Measurements from ENCODE around the gene ABLIM1. TPM values are rescaled to one million over a fixed set of nuclear protein-coding genes. Genes with fewer than 3 reads are reported as not detected.

The ABLIM1 gene
- total and polyA plus RNA-seq, 4 donors: 20.0 to 135 (median 59.9) TPM

DNA sequence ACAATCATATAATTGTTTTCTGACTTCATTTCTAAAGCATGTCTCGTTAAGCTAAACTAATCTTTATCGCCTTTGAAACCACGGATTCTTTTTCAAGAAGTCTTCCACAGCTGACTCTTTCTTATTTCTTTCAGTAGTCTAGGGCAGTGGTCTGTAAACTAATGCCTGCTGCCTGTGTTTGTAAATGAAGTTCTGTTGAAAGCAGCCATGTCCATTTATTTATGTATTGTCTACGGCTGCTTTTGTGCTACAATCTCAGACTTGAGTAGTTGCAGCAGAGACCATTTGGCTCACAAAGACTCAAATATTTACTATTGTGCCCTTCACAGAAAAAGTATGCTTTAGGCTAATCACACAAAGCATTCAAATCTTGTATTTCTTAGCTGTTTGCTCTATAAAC lies 20.3 kb upstream of the ABLIM1 start:
- Histone ChIP-seq H3K4me1 (ENCODE audit: control insufficient read depth in 5 of 5, insufficient read depth in 5 of 5, low read length in 5 of 5) (peaks cover 8 to 48% (median 19%) of the 10 kb centered on the region in 5 donors), H3K27ac (ENCODE audit: low read depth in 1 of 2, low read length in 1 of 2) (peak overlapping the region in 1 of 2 donors; percentile 80), H3K4me3 (no peak overlapping the region), H3K9me3 (ENCODE audit: control insufficient read depth in 4 of 4, insufficient read depth in 3 of 4, low read length in 3 of 4) (peaks cover 0 to 1% (median 0%) of the 10 kb centered on the region in 4 donors), H3K9ac (ENCODE audit: insufficient read depth in 1 of 2, low read length in 2 of 2) (no peak overlapping the region), H3K27me3 (ENCODE audit: control insufficient read depth in 3 of 3, insufficient read depth in 3 of 3, low read length in 2 of 3) (no peaks in the 10 kb centered on the region), H3K36me3 (ENCODE audit: control insufficient read depth in 4 of 4, insufficient read depth in 4 of 4, low read length in 4 of 4) (no peaks in the 10 kb centered on the region)
- peak in 2 of 3 donors; percentile 76 to 82 for DNase-seq
- TF ChIP-seq, protein P1, sequence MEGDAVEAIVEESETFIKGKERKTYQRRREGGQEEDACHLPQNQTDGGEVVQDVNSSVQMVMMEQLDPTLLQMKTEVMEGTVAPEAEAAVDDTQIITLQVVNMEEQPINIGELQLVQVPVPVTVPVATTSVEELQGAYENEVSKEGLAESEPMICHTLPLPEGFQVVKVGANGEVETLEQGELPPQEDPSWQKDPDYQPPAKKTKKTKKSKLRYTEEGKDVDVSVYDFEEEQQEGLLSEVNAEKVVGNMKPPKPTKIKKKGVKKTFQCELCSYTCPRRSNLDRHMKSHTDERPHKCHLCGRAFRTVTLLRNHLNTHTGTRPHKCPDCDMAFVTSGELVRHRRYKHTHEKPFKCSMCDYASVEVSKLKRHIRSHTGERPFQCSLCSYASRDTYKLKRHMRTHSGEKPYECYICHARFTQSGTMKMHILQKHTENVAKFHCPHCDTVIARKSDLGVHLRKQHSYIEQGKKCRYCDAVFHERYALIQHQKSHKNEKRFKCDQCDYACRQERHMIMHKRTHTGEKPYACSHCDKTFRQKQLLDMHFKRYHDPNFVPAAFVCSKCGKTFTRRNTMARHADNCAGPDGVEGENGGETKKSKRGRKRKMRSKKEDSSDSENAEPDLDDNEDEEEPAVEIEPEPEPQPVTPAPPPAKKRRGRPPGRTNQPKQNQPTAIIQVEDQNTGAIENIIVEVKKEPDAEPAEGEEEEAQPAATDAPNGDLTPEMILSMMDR (IDR thresholded peaks at IDR 0.05; ENCODE audit: control extremely low read depth, extremely low read depth): no peak
- WGBS, 2 donors: 71 to 81% methylated on average over 4 of the region's 4 CpGs
- ATAC-seq (ENCODE audit: insufficient read depth, low FRiP score): no peak

- no peak for DNase-seq
- Histone ChIP-seq H3K4me3 (no peak overlapping the region), H3K9ac (ENCODE audit: insufficient read depth in 1 of 2, low read length in 2 of 2) (no peak overlapping the region), H3K9me3 (ENCODE audit: control insufficient read depth in 4 of 4, insufficient read depth in 3 of 4, low read length in 3 of 4) (no peaks in the 10 kb centered on the region), H3K4me1 (ENCODE audit: control insufficient read depth in 5 of 5, insufficient read depth in 5 of 5, low read length in 5 of 5) (peaks cover 0 to 14% (median 11%) of the 10 kb centered on the region in 5 donors), H3K27ac (ENCODE audit: low read depth in 1 of 2, low read length in 1 of 2) (peak overlapping the region in 1 of 2 donors; percentile 6), H3K36me3 (ENCODE audit: control insufficient read depth in 4 of 4, insufficient read depth in 4 of 4, low read length in 4 of 4) (no peaks in the 10 kb centered on the region), H3K27me3 (ENCODE audit: control insufficient read depth in 3 of 3, insufficient read depth in 3 of 3, low read length in 2 of 3) (no peaks in the 10 kb centered on the region)
- TF ChIP-seq, protein P1 (IDR thresholded peaks at IDR 0.05; ENCODE audit: control extremely low read depth, extremely low read depth): no peak
- no peak for ATAC-seq (ENCODE audit: insufficient read depth, low FRiP score)
- WGBS, 2 donors: 34 to 79% methylated on average over 4 of the region's 4 CpGs
Measured at GRCh38 chr10:114674346-114674745, 16.3 kb upstream of the ABLIM1 start.

DNA sequence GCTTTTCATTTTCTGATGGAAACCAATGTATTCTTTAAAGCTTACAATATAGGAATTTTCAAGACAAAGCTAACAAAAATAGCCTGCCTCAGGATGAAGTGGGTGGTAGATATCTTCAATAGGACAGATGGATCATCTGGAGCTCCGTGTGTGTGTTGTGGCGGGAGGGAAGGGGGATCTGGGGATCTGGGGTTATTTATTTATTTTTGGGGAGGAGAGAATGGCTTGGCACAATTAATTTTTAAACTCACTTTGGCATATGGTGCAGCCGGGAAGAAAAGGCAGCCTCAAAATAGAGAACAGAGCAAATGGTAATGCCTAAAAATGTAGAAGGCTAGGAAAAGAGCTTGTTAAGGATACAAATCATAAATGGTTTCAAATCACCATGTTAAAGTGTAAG lies 11.6 kb upstream of the ABLIM1 start:
- no peak overlapping the region for H3K4me3 ChIP-seq
- no peaks in the 10 kb centered on the region for H3K36me3 ChIP-seq (ENCODE audit: control insufficient read depth in 4 of 4, insufficient read depth in 4 of 4, low read length in 4 of 4)
- H3K27me3 ChIP-seq (ENCODE audit: control insufficient read depth in 3 of 3, insufficient read depth in 3 of 3, low read length in 2 of 3): no peaks in the 10 kb centered on the region
- no peaks in the 10 kb centered on the region for H3K9me3 ChIP-seq (ENCODE audit: control insufficient read depth in 4 of 4, insufficient read depth in 3 of 4, low read length in 3 of 4)
- peaks cover 0 to 8% (median 0%) of the 10 kb centered on the region in 5 donors for H3K4me1 ChIP-seq (ENCODE audit: control insufficient read depth in 5 of 5, insufficient read depth in 5 of 5, low read length in 5 of 5)
- no peak for ATAC-seq (ENCODE audit: insufficient read depth, low FRiP score)
- no peak for DNase-seq
- 91 to 95% methylated on average over 3 of the region's 3 CpGs for WGBS, 2 donors
- TF ChIP-seq, protein P1 (IDR thresholded peaks at IDR 0.05; ENCODE audit: control extremely low read depth, extremely low read depth): no peak
- H3K9ac ChIP-seq (ENCODE audit: insufficient read depth in 1 of 2, low read length in 2 of 2): no peak overlapping the region
- no peak overlapping the region for H3K27ac ChIP-seq (ENCODE audit: low read depth in 1 of 2, low read length in 1 of 2)
